Cardiac muscle cell (in vitro differentiated cells and primary cell): ENCODE measurements around the gene CD37. TPM values are rescaled to one million over a fixed set of nuclear protein-coding genes. Genes with fewer than 3 reads are reported as not detected.

Experiments
- DNase-seq, 2 donors: peaks; one replicate each; pipeline versions ENCODE4 v3.0.0 to v3.0.0-alpha.2; 2010 to 2017; ENCODE audit warnings: low read depth in 1 of 2, low spot score in 1 of 2
- H3K27ac ChIP-seq: fragments of 200-600 bp; sonication (generic); 2 replicates; pipeline ENCODE4 v1.5.1; 2016
- H3K27me3 ChIP-seq: fragments of 200-600 bp; sonication (generic); 2 replicates; pipeline ENCODE4 v1.6.0; 2016; ENCODE audit warnings: control low read depth
- H3K36me3 ChIP-seq: fragments of 200-600 bp; sonication (generic); 2 replicates; pipeline ENCODE4 v1.5.1; 2016; ENCODE audit warnings: control low read depth
- H3K4me1 ChIP-seq: fragments of 200-600 bp; sonication (generic); 2 replicates; pipeline ENCODE4 v1.8.1; 2017; ENCODE audit warnings: low read depth, mild to moderate bottlenecking, mixed run types
- H3K4me3 ChIP-seq: fragments of 200-600 bp; sonication (generic); 2 replicates; pipeline ENCODE4 v1.5.1; 2016; ENCODE audit warnings: mild to moderate bottlenecking
- H3K9me3 ChIP-seq: fragments of 200-600 bp; sonication (generic); 2 replicates; pipeline ENCODE4 v1.5.1; 2017; ENCODE audit warnings: low read depth, mild to moderate bottlenecking, control low read depth
- CTCF ChIP-seq: IDR thresholded peaks from 2 replicates; pipeline ENCODE4 v1.5.1; 2012; ENCODE audit warnings: low read depth, mild to moderate bottlenecking, low read length
- polyA plus RNA-seq: library from polyadenylated mRNA; unstranded; fragments of >200 nt; fragmentation: Nextera tagmentation; extraction: Ambion mirVana; gene quantifications from 2 replicates; pipeline ENCODE4 v1.2.1, GENCODE V29; 2016
- total RNA-seq: library from RNA; depleted of rRNA; stranded (reverse); fragments of >200 nt; gene quantifications from 2 replicates; pipeline ENCODE4 v1.2.3, GENCODE V29; 2016

CD37 gene
- total and polyA plus RNA-seq, 2 experiments from 2014 or later: 17.9 TPM; not detected in 1

- no peaks in the 10 kb centered on the region for H3K36me3 ChIP-seq
- H3K4me1 ChIP-seq: no peaks in the 10 kb centered on the region
- TF ChIP-seq CTCF: no peak
- no peaks in the 10 kb centered on the region for H3K9me3 ChIP-seq
- H3K4me3 ChIP-seq: no peak overlapping the region
- peak in 1 of 2 donors; percentile 31 for DNase-seq
- H3K27ac ChIP-seq: no peak overlapping the region
- H3K27me3 ChIP-seq: no peaks in the 10 kb centered on the region
Measured at GRCh38 chr19:49333418-49333805, 1.8 kb upstream of the CD37 start.

GRCh38 chr19:49333811-49334288, 1.4 kb upstream of the CD37 start:
- H3K36me3 ChIP-seq: no peaks in the 10 kb centered on the region
- no peak overlapping the region for H3K27ac ChIP-seq
- H3K9me3 ChIP-seq: no peaks in the 10 kb centered on the region
- DNase-seq: no peak
- H3K27me3 ChIP-seq: no peaks in the 10 kb centered on the region
- TF ChIP-seq CTCF: no peak
- H3K4me1 ChIP-seq: no peaks in the 10 kb centered on the region
- H3K4me3 ChIP-seq: no peak overlapping the region

- H3K4me1 ChIP-seq: no peaks in the 10 kb centered on the region
- TF ChIP-seq CTCF: no peak
- H3K27ac ChIP-seq: no peak overlapping the region
Measured at GRCh38 chr19:49335784-49336481, 727 bp downstream of the CD37 start.

GRCh38 chr19:49336482-49337266, 1.5 kb downstream of the CD37 start:
- TF ChIP-seq CTCF: no peak
- H3K27ac ChIP-seq: no peak overlapping the region
- H3K27me3 ChIP-seq: no peaks in the 10 kb centered on the region
- peaks cover 9% of the 10 kb centered on the region for H3K36me3 ChIP-seq
- no peak for DNase-seq
- H3K9me3 ChIP-seq: no peaks in the 10 kb centered on the region
- no peak overlapping the region for H3K4me3 ChIP-seq
- no peaks in the 10 kb centered on the region for H3K4me1 ChIP-seq

More at GRCh38 chr19:49335784-49336481, 727 bp downstream of the CD37 start:
- no peak for DNase-seq
- no peaks in the 10 kb centered on the region for H3K9me3 ChIP-seq
- H3K27me3 ChIP-seq: no peaks in the 10 kb centered on the region
- H3K36me3 ChIP-seq: peaks cover 3% of the 10 kb centered on the region
- no peak overlapping the region for H3K4me3 ChIP-seq

GRCh38 chr19:49337267-49338022, 2.2 kb downstream of the CD37 start:
- H3K4me3 ChIP-seq: no peak overlapping the region
- H3K27me3 ChIP-seq: no peaks in the 10 kb centered on the region
- TF ChIP-seq CTCF: no peak
- no peak for DNase-seq
- no peak overlapping the region for H3K27ac ChIP-seq
- H3K36me3 ChIP-seq: peaks cover 15% of the 10 kb centered on the region
- no peaks in the 10 kb centered on the region for H3K9me3 ChIP-seq
- H3K4me1 ChIP-seq: no peaks in the 10 kb centered on the region
